Suprapubic skin (tissue), 4 donors: Measurements from ENCODE around the gene REV3L.

Source experiments
- CTCF ChIP-seq, 2 donors: fragments of 200-600 bp in 1 of 2; fragments of 450-650 bp in 1 of 2; sonication (generic) in 1 of 2; IDR thresholded peaks; one replicate each; pipeline ENCODE4 v1.5.1; 2016 to 2019; ENCODE audit warnings: antibody characterized with exemption in 2 of 2, mild to moderate bottlenecking in 1 of 2, moderate library complexity in 1 of 2
- POLR2A ChIP-seq, 2 donors: fragments of 450-650 bp; IDR thresholded peaks; one replicate each; pipeline ENCODE4 v1.6.1; 2017; ENCODE audit warnings: antibody characterized with exemption in 2 of 2, mild to moderate bottlenecking in 2 of 2, moderate library complexity in 2 of 2
- POLR2AphosphoS5 ChIP-seq, 3 donors: sonication (generic); formaldehyde crosslinking; IDR thresholded peaks; one replicate each; pipeline ENCODE4 v1.6.1; 2017; ENCODE audit warnings: antibody characterized with exemption in 3 of 3

GRCh38 chr6:111515259-111515658, 32.2 kb upstream of the REV3L start:
- TF ChIP-seq POLR2A (IDR thresholded peaks at IDR 0.05) = no peak
- no peak for TF ChIP-seq CTCF (IDR thresholded peaks at IDR 0.05)
- TF ChIP-seq POLR2AphosphoS5 (IDR thresholded peaks at IDR 0.05) = no peak
